Panc1 (cell line): Measurements from ENCODE around the gene EGFR.

Experiments
- CTCF ChIP-seq: fragments of 450-650 bp; IDR thresholded peaks from 2 replicates; pipeline ENCODE4 v1.5.1; 2017; ENCODE audit warnings: mild to moderate bottlenecking
- POLR2AphosphoS5 ChIP-seq: IDR thresholded peaks from 2 replicates; pipeline ENCODE4 v1.6.1; 2012; ENCODE audit warnings: mild to moderate bottlenecking, low read depth, low read length, moderate library complexity
- REST ChIP-seq, 2 experiments: IDR thresholded peaks; 2 replicates each; pipeline ENCODE4 v1.6.1; 2011 to 2012; ENCODE audit warnings: low read depth in 2 of 2, control low read depth in 1 of 2, low read length in 1 of 2, mild to moderate bottlenecking in 1 of 2, moderate library complexity in 1 of 2; ENCODE audit not compliant: insufficient read depth in 1 of 2
- SIN3A ChIP-seq: IDR thresholded peaks from 2 replicates; pipeline ENCODE4 v1.6.1; 2012; ENCODE audit warnings: low read depth, mild to moderate bottlenecking, low read length, moderate library complexity, borderline replicate concordance; ENCODE audit not compliant: insufficient read depth
- TCF7L2 ChIP-seq: IDR thresholded peaks from 2 replicates; pipeline ENCODE4 v1.6.1; 2011; ENCODE audit warnings: mild to moderate bottlenecking, low read depth, low read length, inconsistent platforms

GRCh38 chr7:55172161-55172560, 153.3 kb downstream of the EGFR start:
- TF ChIP-seq CTCF (no peak), POLR2AphosphoS5 (no peak), REST (IDR thresholded peaks at IDR 0.05; ENCODE audit: insufficient read depth in 1 of 2, low read depth in 2 of 2, low read length in 1 of 2) (no peak), SIN3A (no peak), TCF7L2 (no peak)
